Limb (tissue), 2 donors: ENCODE results near the gene TGFBR2.

Experiments
- DNase-seq, 2 donors: peaks; one replicate each; pipeline ENCODE4 v3.0.0-alpha.2; 2016; ENCODE audit errors: extremely low spot score in 2 of 2

TGFBR2 gene

GRCh38 chr3:30634761-30635735 lies 28.6 kb downstream of the TGFBR2 start:
- no peak for DNase-seq

- DNase-seq: no peak
Observed at GRCh38 chr3:30637310-30638219, 31.2 kb downstream of the TGFBR2 start.

- DNase-seq: no peak
Observed at GRCh38 chr3:30638685-30639412, 32.4 kb downstream of the TGFBR2 start.

- no peak for DNase-seq
Observed at GRCh38 chr3:30639937-30640336, 33.5 kb downstream of the TGFBR2 start.

- no peak for DNase-seq
Observed at GRCh38 chr3:30640851-30641250, 34.5 kb downstream of the TGFBR2 start.

- DNase-seq: no peak
Observed at GRCh38 chr3:30641416-30642251, 35.2 kb downstream of the TGFBR2 start.

- no peak for DNase-seq
Observed at GRCh38 chr3:30642849-30643361, 36.5 kb downstream of the TGFBR2 start.

- no peak for DNase-seq
Observed at GRCh38 chr3:30643763-30644462, 37.5 kb downstream of the TGFBR2 start.

GRCh38 chr3:30644615-30645014 lies 38.2 kb downstream of the TGFBR2 start:
- no peak for DNase-seq

- no peak for DNase-seq
Observed at GRCh38 chr3:30645077-30645476, 38.7 kb downstream of the TGFBR2 start.

GRCh38 chr3:30646181-30646876 lies 39.9 kb downstream of the TGFBR2 start:
- DNase-seq: no peak

GRCh38 chr3:30646961-30647752 lies 40.8 kb downstream of the TGFBR2 start:
- no peak for DNase-seq

- no peak for DNase-seq
Observed at GRCh38 chr3:30648670-30649357, 42.4 kb downstream of the TGFBR2 start.

GRCh38 chr3:30649572-30650318 lies 43.3 kb downstream of the TGFBR2 start:
- DNase-seq: no peak

GRCh38 chr3:30650348-30650995 lies 44.1 kb downstream of the TGFBR2 start:
- no peak for DNase-seq

- no peak for DNase-seq
Observed at GRCh38 chr3:30654269-30654668, 47.9 kb downstream of the TGFBR2 start.
